Gastrocnemius medialis (tissue), 4 donors: ENCODE results near the gene ZFP36L2. TPM values are rescaled to one million over a fixed set of nuclear protein-coding genes. Genes with fewer than 3 reads are reported as not detected.

ENCODE experiments used
- ATAC-seq, 2 donors: fragments of 150-250 bp; one replicate each; pipeline ENCODE4 v1.9.1; 2016
- DNase-seq, 2 donors: peaks; one replicate each; pipeline ENCODE4 v3.0.0-alpha.2; 2019
- H3K27ac ChIP-seq, 4 donors: fragments of 200-600 bp; sonication (generic); 1 replicate in 1 of 4; 2 replicates in 3 of 4; pipeline ENCODE4 v1.5.1; 2016 to 2018; ENCODE audit warnings: mild to moderate bottlenecking in 2 of 4, moderate library complexity in 1 of 4
- H3K27me3 ChIP-seq, 3 donors: fragments of 200-600 bp; sonication (generic) in 2 of 3; 1 replicate in 1 of 3; 2 replicates in 2 of 3; pipeline versions ENCODE4 v1.5.1 to v1.6.0; 2016 to 2019; ENCODE audit warnings: mild to moderate bottlenecking in 1 of 3, moderate library complexity in 1 of 3
- H3K36me3 ChIP-seq, 2 donors: fragments of 200-600 bp; sonication (generic) in 1 of 2; one replicate each; pipeline ENCODE4 v1.5.1; 2017 to 2018
- H3K4me1 ChIP-seq, 2 donors: fragments of 200-600 bp; sonication (generic) in 1 of 2; one replicate each; pipeline ENCODE4 v1.5.1; 2016 to 2017; ENCODE audit warnings: mild to moderate bottlenecking in 2 of 2
- H3K4me3 ChIP-seq, 4 donors: fragments of 200-600 bp; sonication (generic) in 3 of 4; 1 replicate in 1 of 4; 2 replicates in 3 of 4; pipeline ENCODE4 v1.5.1; 2016 to 2019; ENCODE audit warnings: mild to moderate bottlenecking in 2 of 4
- H3K9me3 ChIP-seq, 3 donors: fragments of 200-600 bp; sonication (generic) in 2 of 3; 1 replicate in 1 of 3; 2 replicates in 2 of 3; pipeline ENCODE4 v1.5.1; 2016 to 2019
- CTCF ChIP-seq, 5 experiments: fragments of 450-650 bp in 3 of 5; fragments of 200-600 bp in 2 of 5; sonication (generic) in 2 of 5; IDR thresholded peaks in 4 of 5; conservative IDR thresholded peaks in 1 of 5; 1 replicate in 4 of 5; 2 replicates in 1 of 5; pipeline ENCODE4 v1.5.1; 2016 to 2019; ENCODE audit warnings: antibody characterized with exemption in 5 of 5, mild to moderate bottlenecking in 3 of 5, moderate library complexity in 3 of 5
- POLR2A ChIP-seq, 2 donors: fragments of 450-650 bp; IDR thresholded peaks; one replicate each; pipeline ENCODE4 v1.6.1; 2017; ENCODE audit warnings: antibody characterized with exemption in 2 of 2, mild to moderate bottlenecking in 2 of 2, moderate library complexity in 2 of 2
- in situ Hi-C, 4 donors: fragments of 200-750 bp; cut with MboI; loops; one replicate each; pipeline versions ENCODE4 v1.15.0 to v1.8.0; 2017; ENCODE audit warnings: low sequenced_read_pairs in 4 of 4
- intact Hi-C: fragments of 100-400 bp; cut with DNase I; formaldehyde crosslinking; loops from one replicate; pipeline ENCODE4 v1.15.1; 2023; ENCODE audit warnings: low total_unique reads
- total RNA-seq, 4 donors: library from RNA; depleted of rRNA; stranded (reverse); fragments of >200 nt; gene quantifications; one replicate each; pipeline versions ENCODE4 v1.1.0 to v1.2.3, GENCODE V29; 2016

ZFP36L2 gene
- total RNA-seq, 4 donors from 2014 or later: 15.5 to 58.6 (median 44.8) TPM

- no peaks in the 10 kb centered on the region for H3K36me3 ChIP-seq
- H3K4me3 ChIP-seq: no peak overlapping the region
- no peaks in the 10 kb centered on the region for H3K27me3 ChIP-seq
- no peak for DNase-seq
- no peak for TF ChIP-seq CTCF (IDR thresholded peaks at IDR 0.05 in 4 of 5, conservative IDR thresholded peaks at IDR 0.05 in 1 of 5)
- no peak for TF ChIP-seq POLR2A (IDR thresholded peaks at IDR 0.05)
- ATAC-seq: no peak
- peaks cover 19 to 24% of the 10 kb centered on the region in 2 donors for H3K4me1 ChIP-seq
- H3K9me3 ChIP-seq: peaks cover 0 to 10% (median 0%) of the 10 kb centered on the region in 3 donors
- intact Hi-C loops: loop anchor here (5.0 kb wide), 1 partner anchor 822 kb away; the partner anchor contains the start of gene LRPPRC
- in situ Hi-C loops: loop anchor here in 2 of 4 donors (5.0 to 10.0 kb wide), 2 partner anchors 42 to 50 kb away; partner anchors contain the start of gene ZFP36L2 (in 1 of the 2)
- peak overlapping the region in 3 of 4 donors; percentile 56 to 66 (median 57) for H3K27ac ChIP-seq
These were observed 51.4 kb downstream of the ZFP36L2 start for GRCh38 chr2:43175020-43175441.

- peak overlapping the region in 3 of 4 donors; percentile 56 to 66 (median 57) for H3K27ac ChIP-seq
- DNase-seq: no peak
- TF ChIP-seq POLR2A (IDR thresholded peaks at IDR 0.05) (no peak), CTCF (IDR thresholded peaks at IDR 0.05 in 4 of 5, conservative IDR thresholded peaks at IDR 0.05 in 1 of 5) (no peak)
- no peaks in the 10 kb centered on the region for H3K36me3 ChIP-seq
- no peak for ATAC-seq
- H3K4me3 ChIP-seq: no peak overlapping the region
- no peaks in the 10 kb centered on the region for H3K27me3 ChIP-seq
- peaks cover 18 to 19% of the 10 kb centered on the region in 2 donors for H3K4me1 ChIP-seq
- H3K9me3 ChIP-seq: peaks cover 0 to 10% (median 0%) of the 10 kb centered on the region in 3 donors
- intact Hi-C loops: no loop called here
- in situ Hi-C loops: loop anchor here in 1 of 4 donors (10.0 kb wide), 1 partner anchor 50 kb away; the partner anchor contains the start of gene ZFP36L2
These were observed 52.0 kb downstream of the ZFP36L2 start for GRCh38 chr2:43174368-43174916.
